ENCODE measurements around the gene ECD.
"Not testable (repeated sequence)": the region's sequence is repeated elsewhere in the genome, so short reads cannot be mapped to it uniquely, and the experiment has no call there.

DNA sequence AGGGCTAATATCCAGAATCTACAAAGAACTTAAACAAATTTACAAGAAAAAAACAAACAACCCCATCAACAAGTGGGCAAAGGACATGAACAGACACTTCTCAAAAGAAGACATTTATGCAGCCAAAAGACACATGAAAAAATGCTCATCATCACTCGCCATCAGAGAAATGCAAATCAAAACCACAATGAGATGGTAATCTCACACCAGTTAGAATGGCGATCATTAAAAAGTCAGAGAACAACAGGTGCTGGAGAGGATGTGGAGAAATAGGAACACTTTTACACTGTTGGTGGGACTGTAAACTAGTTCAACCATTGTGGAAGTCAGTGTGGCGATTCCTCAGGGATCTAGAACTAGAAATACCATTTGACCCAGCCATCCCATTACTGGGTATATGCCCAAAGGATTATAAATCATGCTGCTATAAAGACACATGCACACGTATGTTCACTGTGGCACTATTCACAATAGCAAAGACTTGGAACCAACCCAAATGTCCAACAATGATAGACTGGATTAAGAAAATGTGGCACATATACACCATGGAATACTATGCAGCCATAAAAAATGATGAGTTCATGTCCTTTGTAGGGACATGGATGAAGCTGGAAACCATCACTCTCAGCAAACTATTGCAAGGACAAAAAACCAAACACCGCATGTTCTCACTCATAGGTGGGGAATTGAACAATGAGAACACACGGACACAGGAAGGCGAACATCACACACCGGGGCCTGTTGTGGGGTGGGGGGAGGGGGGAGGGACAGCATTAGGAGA, 17.0 kb downstream of the ECD start:
- TF ChIP-seq ZNF274 (IDR thresholded peaks at IDR 0.05; ENCODE audit: low read depth, low read length); YY1 (IDR thresholded peaks at IDR 0.05; ENCODE audit: insufficient read depth, insufficient read length): not testable (repeated sequence)

All from NT2/D1 (cell line).